Embryonic facial prominence (tissue), 1 donor: ENCODE data around the gene DPP8.
"Not testable (repeated sequence)": the region's sequence is repeated elsewhere in the genome, so short reads cannot be mapped to it uniquely, and the experiment has no call there.

Experiments used
- DNase-seq: peaks from one replicate; pipeline ENCODE4 v3.0.0-alpha.2; 2016; ENCODE audit errors: extremely low spot score

Gene DPP8

GRCh38 chr15:65525622-65526021 is 8.1 kb upstream of the DPP8 start:
- no peak for DNase-seq

DNA sequence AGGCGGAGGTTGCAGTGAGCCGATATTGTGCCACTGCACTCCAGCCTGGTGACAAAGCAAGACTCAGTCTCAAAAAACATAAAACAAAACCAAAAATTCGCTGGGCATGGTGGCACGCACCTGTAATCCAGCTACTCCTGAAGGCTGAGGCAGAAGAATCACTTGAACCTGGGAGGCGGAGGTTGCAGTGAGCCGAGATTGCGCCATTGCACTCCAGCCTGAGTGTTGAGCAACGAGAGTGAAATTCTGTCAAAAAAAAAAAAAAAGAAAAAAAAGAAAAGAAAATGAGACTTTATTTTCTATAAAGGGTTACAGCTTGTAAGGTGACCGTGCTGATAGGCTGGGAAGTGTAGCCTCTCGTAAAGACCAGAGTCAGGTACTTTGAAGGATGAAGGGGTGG is 6.7 kb upstream of the DPP8 start:
- DNase-seq: no peak

GRCh38 chr15:65521350-65521749 is 3.9 kb upstream of the DPP8 start:
- DNase-seq: no peak

DNA sequence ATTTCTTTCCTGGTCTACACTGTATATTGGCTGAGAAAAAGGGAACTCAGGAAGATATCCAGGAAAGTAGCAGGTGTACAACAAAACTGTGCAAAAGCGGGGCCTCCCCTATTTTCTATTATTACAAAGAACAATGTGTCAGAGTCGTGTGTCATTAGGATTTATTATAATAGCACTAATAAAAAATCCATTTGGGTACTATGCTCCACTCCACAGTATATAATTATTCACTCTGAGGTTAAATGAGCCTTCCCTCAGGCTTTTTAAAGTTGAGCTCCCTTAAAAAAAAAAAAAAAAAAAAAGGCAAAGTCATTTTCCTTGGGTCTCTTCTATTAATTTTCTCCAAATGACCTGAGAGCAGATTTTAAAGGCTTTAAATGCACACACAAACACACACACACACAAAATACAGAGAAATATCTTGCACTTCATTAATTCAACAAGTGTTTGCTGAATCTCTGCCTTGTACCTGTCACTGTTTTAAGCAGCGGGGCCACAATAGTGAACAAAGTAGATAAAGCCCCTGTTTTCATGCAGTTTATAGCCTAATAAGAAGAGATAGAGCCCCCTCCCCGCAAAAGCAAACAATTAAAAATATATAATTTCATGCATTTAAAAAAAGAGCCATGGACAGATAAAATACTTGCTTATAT is 1.3 kb upstream of the DPP8 start:
- no peak for DNase-seq

DNA sequence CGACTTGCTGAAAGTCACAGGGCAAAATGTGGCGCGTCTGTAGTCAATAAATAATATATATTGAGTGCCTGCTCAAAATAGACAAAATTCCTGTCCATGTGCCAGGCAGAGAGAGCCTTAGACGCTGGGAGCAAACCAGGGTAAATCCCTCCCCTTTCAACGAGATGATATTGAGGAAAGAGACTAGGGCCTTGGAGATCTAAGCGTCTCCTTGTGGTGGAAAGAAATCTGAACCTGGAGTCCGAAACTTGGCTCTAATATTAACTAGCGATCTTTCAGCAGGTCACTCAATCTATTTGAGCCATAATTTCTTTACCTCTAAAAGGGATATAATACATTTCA is 348 bp upstream of the DPP8 start:
- DNase-seq: no peak

DNA sequence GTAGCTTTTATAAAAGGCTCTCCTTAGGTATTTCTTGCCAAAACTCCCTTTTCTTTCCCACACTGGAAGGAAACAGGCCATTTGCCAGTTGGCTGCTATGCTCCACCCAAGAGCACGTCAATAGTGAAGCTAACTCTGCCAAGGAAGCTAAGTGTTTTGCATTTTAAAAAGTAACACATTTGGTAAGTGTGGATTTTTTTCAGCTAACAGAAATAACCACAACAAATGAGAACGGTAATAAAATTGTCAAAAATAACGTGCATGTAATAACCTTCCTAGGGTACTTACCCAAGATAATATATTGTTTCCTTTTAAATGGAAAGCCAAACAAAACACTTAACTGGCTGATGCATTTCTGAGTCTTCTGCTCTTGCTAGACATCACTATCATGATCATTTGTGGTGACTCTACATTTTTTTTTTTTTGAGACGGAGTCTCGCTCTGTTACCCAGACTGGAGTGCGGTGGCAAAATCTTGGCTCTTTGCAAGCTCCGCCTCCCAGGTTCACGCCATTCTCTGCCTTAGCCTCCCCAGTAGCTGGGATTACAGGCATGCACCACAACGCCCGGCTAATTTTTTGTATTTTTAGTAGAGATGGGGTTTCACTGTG is 4.6 kb downstream of the DPP8 start:
- no peak for DNase-seq

- DNase-seq: no peak
These were observed 5.3 kb downstream of the DPP8 start for GRCh38 chr15:65512189-65512588.

GRCh38 chr15:65509321-65509720 is 8.2 kb downstream of the DPP8 start:
- DNase-seq: no peak

- DNase-seq: no peak
These were observed 23.4 kb downstream of the DPP8 start for GRCh38 chr15:65494076-65494475.

DNA sequence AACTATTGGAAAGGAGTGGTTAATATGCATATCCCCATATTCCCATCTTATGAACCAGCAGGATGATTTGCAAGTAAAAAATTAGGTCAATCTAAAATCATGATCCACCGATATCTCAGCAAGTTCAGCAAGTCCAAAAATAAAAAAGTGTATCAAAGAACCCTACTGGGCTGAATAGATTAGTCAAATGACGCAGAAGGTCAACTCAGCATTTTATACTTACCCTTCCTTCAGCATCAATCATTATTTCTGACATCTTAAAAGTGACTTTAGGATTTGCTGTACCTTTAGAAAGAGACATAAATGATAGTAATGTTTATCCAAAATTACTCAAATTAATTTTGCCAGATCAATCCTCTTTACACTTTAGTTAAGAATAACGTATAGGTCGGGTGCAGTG is 32.6 kb downstream of the DPP8 start:
- no peak for DNase-seq

DNA sequence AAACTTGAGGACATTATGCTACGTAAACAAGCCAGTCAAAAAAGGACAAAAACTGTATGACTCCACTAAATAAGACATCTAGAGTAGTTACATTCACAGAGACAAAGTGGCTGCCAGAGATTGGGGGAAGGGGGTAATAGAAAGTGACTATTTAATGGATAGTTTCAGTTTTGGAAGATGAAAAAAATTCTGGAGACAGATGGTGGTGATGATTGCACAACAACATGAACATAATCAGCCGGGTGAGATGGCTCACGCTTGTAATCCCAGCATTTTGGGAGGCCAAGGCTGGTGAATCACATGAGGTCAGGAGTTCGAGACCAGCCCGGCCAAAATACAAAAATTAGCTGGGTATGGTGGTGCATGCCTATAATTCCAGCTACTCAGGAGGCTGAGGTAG is 40.6 kb downstream of the DPP8 start:
- no peak for DNase-seq

GRCh38 chr15:65470866-65471265 is 46.6 kb downstream of the DPP8 start:
- DNase-seq: no peak

DNA sequence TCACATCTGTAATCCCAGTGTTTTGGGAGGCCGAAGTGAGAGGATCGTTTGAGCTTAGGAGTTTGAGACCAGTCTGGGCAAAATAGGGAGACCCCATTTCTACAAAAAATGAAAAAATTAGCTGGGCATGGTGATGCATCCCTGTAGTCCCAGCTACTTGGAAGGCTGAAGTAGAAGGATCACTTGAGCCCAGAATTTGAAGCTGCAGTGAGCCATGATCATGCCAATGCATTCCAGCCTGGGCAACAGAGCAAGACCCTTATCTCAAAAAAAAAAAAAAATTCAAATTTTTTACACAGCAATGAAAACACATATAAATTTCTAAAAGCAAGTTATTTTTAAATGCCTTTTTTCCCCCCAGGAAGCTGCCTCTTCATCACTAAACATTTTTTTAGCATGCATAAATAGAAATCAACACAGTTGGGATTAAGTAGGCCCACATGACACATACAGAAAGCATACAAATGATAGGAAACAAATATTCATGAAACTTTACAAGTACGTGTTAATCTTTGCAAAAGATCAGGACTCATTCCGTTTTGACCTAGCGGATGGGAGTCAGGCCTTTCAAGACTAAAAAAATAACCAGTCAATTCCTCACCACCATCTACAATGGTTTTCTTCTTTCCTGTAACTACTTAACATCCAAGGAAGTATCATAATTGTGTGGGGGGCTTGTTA is 49.1 kb downstream of the DPP8 start:
- no peak for DNase-seq

- DNase-seq: no peak
These were observed 50.6 kb downstream of the DPP8 start for GRCh38 chr15:65466901-65467300.

GRCh38 chr15:65463096-65463495 is 54.4 kb downstream of the DPP8 start:
- DNase-seq: not testable (repeated sequence)

DNA sequence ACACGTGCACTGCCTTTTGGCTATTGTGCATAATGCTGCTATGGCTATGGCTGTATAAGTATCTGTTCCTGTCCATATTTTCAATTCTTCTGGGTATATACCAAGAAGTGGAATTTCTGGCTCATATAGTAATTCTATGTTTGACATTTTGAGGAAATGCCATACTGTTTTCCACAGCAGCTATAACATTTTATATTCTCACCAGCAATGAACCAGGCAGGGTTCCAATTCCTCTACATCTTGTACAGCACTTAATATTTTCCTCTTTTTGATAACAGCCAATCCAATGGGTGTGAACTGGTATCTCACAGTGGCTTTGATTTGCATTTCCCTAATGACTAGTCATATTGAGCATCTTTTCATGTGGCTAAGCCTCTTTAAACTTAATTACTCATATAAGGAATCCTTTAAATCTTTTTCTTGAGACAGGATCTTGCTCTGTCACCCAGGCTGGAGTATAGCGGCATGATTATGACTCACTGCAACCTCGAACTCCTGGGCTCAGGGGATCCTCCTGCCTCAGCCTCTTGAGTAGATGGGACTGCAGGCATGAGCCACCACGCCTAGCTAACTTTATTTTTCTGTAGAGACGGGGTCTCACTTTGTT is 56.6 kb downstream of the DPP8 start:
- no peak for DNase-seq

DNA sequence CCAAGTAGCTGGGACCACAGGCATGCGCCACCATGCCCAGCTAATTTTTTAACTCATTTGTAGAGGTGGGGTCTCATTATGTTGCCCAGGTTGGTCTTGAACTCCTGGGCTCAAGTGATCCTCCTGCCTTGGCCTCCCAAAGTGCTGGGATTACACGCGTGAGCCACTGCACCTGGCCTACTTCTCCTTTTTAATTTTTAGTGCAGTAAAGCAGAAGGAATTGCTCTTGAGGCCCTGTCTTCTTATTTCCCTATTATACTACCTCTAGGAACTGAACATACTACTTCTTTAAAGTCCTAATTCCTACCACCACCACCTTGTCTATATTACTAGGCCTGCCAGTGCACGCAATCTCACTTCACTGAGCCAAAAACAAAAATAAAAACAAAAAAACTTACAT is 62.2 kb downstream of the DPP8 start:
- DNase-seq: not testable (repeated sequence)

- no peak for DNase-seq
These were observed 65.5 kb downstream of the DPP8 start for GRCh38 chr15:65451989-65452388.

GRCh38 chr15:65450556-65450955 is 66.9 kb downstream of the DPP8 start:
- DNase-seq: no peak

- DNase-seq: no peak
These were observed 70.3 kb downstream of the DPP8 start for GRCh38 chr15:65447145-65447544.

- DNase-seq: no peak
These were observed 83.3 kb downstream of the DPP8 start for GRCh38 chr15:65434201-65434600.

- no peak for DNase-seq
These were observed 85.8 kb downstream of the DPP8 start for GRCh38 chr15:65431731-65432130.

GRCh38 chr15:65426216-65426853 is 91.2 kb downstream of the DPP8 start:
- no peak for DNase-seq
